ENCODE measurements around the gene NFS1.
"Not testable (repeated sequence)": the region's sequence is repeated elsewhere in the genome, so short reads cannot be mapped to it uniquely, and the experiment has no call there.

GRCh38 chr20:35713120-35713519, 14.0 kb upstream of the NFS1 start:
- TF ChIP-seq, protein P1, sequence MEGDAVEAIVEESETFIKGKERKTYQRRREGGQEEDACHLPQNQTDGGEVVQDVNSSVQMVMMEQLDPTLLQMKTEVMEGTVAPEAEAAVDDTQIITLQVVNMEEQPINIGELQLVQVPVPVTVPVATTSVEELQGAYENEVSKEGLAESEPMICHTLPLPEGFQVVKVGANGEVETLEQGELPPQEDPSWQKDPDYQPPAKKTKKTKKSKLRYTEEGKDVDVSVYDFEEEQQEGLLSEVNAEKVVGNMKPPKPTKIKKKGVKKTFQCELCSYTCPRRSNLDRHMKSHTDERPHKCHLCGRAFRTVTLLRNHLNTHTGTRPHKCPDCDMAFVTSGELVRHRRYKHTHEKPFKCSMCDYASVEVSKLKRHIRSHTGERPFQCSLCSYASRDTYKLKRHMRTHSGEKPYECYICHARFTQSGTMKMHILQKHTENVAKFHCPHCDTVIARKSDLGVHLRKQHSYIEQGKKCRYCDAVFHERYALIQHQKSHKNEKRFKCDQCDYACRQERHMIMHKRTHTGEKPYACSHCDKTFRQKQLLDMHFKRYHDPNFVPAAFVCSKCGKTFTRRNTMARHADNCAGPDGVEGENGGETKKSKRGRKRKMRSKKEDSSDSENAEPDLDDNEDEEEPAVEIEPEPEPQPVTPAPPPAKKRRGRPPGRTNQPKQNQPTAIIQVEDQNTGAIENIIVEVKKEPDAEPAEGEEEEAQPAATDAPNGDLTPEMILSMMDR (conservative IDR thresholded peaks at IDR 0.05; ENCODE audit: low read depth, low read length) = not testable (repeated sequence)
- not testable (repeated sequence) for TF ChIP-seq POLR2A (IDR thresholded peaks at IDR 0.05; ENCODE audit: low read depth, low read length); CHD1 (IDR thresholded peaks at IDR 0.05; ENCODE audit: low read depth, low read length); SMC3 (IDR thresholded peaks at IDR 0.05; ENCODE audit: low read depth, low read length); RCOR1 (IDR thresholded peaks at IDR 0.05; ENCODE audit: insufficient replicate concordance, low read length); MAFK (IDR thresholded peaks at IDR 0.05; ENCODE audit: low read depth, low read length); RFX5 (IDR thresholded peaks at IDR 0.05; ENCODE audit: low read depth, low read length); CEBPB (IDR thresholded peaks at IDR 0.05; ENCODE audit: low read depth, low read length); BHLHE40 (IDR thresholded peaks at IDR 0.05; ENCODE audit: low read depth, low read length); MAZ (IDR thresholded peaks at IDR 0.05; ENCODE audit: borderline replicate concordance, low read depth, low read length); NFE2L2 (IDR thresholded peaks at IDR 0.05; ENCODE audit: low read depth, low read length); RAD21 (IDR thresholded peaks at IDR 0.05; ENCODE audit: low read length); USF2 (IDR thresholded peaks at IDR 0.05; ENCODE audit: low read depth, low read length)
- TF ChIP-seq, protein P2, sequence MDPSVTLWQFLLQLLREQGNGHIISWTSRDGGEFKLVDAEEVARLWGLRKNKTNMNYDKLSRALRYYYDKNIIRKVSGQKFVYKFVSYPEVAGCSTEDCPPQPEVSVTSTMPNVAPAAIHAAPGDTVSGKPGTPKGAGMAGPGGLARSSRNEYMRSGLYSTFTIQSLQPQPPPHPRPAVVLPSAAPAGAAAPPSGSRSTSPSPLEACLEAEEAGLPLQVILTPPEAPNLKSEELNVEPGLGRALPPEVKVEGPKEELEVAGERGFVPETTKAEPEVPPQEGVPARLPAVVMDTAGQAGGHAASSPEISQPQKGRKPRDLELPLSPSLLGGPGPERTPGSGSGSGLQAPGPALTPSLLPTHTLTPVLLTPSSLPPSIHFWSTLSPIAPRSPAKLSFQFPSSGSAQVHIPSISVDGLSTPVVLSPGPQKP (IDR thresholded peaks at IDR 0.05; ENCODE audit: borderline replicate concordance, low read depth, low read length) = not testable (repeated sequence)
